T1000 (cell line): ENCODE data around the gene ABCA7.
A peak's percentile ranks its signal among the peaks of the same experiment; 100 is the strongest.
"Not testable (repeated sequence)": the region's sequence is repeated elsewhere in the genome, so short reads cannot be mapped to it uniquely, and the experiment has no call there.

Experiments used
- DNase-seq: peaks from one replicate; lab custom pipeline; 2025; ENCODE audit warnings: mixed read lengths; lab: John Stamatoyannopoulos, UW

ABCA7 gene

GRCh38 chr19:1105873-1106840 lies 66.2 kb downstream of the ABCA7 start:
- DNase-seq: no peak

GRCh38 chr19:1106841-1107660 lies 67.1 kb downstream of the ABCA7 start:
- DNase-seq: peak; percentile 27

- DNase-seq: no peak
Observed at GRCh38 chr19:1107661-1108261, 67.9 kb downstream of the ABCA7 start.

GRCh38 chr19:1108291-1109031 lies 68.6 kb downstream of the ABCA7 start:
- DNase-seq: no peak

GRCh38 chr19:1109032-1109551 lies 69.2 kb downstream of the ABCA7 start:
- DNase-seq: no peak

- DNase-seq: no peak
Observed at GRCh38 chr19:1109697-1110671, 70.1 kb downstream of the ABCA7 start.

GRCh38 chr19:1110809-1111640 lies 71.1 kb downstream of the ABCA7 start:
- DNase-seq: no peak

- no peak for DNase-seq
Observed at GRCh38 chr19:1111641-1112267, 71.8 kb downstream of the ABCA7 start.

- DNase-seq: peak; percentile 31
Observed at GRCh38 chr19:1112268-1113029, 72.5 kb downstream of the ABCA7 start.

GRCh38 chr19:1113030-1113985 lies 73.4 kb downstream of the ABCA7 start:
- DNase-seq: peak; percentile 91

- DNase-seq: no peak
Observed at GRCh38 chr19:1113986-1114483, 74.1 kb downstream of the ABCA7 start.

- not testable (repeated sequence) for DNase-seq
Observed at GRCh38 chr19:1114728-1115127, 74.8 kb downstream of the ABCA7 start.
